ENCODE results near the gene C1QL4.
"Not testable (repeated sequence)": the region's sequence is repeated elsewhere in the genome, so short reads cannot be mapped to it uniquely, and the experiment has no call there.

C1QL4 gene

DNA sequence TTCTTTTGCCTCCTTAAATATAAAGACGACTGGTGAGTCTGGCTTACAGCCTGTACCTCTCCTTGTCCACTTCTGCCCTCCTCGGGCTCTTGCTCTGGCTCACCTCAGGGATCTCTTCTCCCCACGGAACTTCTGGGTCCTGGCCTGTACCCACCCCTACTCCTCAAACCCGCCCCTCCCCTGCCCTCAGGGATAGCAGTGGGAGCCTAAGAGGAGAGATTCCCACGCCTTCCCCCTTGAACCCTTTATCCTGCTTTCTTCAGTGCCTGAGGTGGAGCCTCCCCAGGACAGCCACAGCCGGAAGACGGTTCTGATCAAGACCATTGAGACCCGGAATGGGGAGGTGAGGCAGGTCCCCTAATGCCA is 39.3 kb downstream of the C1QL4 start:
- DNase-seq: no peak

GRCh38 chr12:49296836-49297694 is 39.9 kb downstream of the C1QL4 start:
- DNase-seq: no peak

DNA sequence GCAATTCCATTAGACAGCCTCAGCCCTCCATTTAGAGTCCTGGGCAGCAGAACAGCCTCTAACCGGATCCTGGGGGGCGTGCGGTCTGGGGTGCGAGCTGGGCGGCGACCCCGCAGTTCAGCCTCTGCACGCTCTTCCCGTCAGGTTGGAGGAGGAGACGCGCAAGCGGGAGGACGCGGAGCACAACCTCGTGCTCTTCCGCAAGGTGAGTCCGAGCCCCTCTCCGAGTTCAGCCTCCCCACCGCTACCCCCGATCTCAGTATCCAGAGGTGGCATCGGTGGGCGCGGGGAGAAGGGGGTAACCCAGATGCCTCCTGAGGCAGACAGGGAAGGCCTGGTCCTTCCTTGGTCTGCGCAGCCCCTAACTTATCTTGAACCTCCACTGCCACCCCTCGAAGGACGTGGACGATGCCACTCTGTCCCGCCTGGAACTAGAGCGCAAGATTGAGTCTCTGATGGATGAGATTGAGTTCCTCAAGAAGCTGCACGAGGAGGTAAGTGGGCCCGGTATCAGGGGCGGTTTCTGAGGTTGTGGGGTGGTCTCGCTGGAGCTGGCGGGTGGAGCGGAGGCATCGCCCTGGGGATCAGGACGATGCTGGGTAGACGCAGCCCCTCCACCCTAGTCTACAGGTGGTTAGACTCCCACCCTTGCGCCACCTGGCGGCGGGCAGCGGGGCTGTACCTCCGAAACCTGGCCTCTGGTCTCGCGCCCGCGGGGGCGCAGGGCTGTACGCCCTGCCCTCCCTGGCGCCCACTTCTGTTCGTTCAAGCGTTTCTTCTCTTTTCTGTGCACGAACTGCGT is 40.8 kb downstream of the C1QL4 start:
- no peak for DNase-seq

GRCh38 chr12:49295082-49295936 is 41.7 kb downstream of the C1QL4 start, which contains the start of gene PRPH:
Gene PRPH (plus strand): TSS chr12:49295147. CDS start chr12:49295201, 54 bp downstream.
- DNase-seq: no peak

DNA sequence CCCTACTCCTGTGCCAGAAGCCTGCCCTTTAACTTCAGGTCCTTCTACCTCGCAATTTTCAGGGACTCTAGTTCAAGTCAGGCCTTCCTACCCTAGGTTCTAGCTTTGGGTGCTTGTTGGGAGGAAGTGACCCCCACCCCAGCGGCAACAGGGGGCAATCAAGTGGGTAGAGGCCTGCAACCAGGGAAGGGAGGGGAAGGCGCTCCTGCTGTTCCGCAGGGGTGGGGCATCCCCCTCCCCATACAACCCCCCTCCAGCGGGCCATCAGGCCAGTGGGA is 42.2 kb downstream of the C1QL4 start:
- DNase-seq: no peak

DNA sequence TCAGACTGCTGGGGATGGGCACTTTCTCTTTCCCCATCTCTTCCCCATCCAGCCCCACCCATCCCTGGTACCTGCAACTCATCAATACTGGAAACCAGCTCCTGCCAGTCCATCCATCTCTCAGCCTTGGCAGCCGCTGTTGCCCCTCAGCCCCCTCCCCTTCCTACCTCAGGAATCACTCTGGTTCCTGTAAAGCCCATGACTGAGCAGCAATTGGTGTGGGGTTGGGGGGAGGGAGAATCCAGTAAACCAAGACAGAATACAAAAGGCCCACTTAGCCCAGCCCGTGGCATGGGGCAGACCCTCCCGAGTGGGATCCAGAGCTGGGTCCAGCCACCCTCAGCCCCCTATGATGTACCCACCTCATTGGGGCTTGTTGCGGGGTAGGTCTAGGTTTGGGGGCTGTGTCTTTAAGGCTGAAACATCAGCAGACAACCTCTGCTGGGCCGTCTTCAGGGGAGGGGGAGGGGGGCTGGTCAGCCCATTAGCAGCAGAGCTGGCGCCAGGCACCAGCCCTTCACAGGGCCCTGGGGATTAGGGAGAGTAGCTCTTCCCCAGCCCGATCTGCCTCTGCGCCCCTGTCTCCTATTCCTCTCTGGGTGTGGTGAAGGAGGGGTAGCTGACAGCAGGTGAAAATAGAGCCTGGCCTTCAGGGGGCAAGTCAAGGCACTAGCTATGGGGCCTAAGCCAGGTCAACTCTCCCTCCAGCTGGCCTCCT is 42.7 kb downstream of the C1QL4 start:
- no peak for DNase-seq

DNA sequence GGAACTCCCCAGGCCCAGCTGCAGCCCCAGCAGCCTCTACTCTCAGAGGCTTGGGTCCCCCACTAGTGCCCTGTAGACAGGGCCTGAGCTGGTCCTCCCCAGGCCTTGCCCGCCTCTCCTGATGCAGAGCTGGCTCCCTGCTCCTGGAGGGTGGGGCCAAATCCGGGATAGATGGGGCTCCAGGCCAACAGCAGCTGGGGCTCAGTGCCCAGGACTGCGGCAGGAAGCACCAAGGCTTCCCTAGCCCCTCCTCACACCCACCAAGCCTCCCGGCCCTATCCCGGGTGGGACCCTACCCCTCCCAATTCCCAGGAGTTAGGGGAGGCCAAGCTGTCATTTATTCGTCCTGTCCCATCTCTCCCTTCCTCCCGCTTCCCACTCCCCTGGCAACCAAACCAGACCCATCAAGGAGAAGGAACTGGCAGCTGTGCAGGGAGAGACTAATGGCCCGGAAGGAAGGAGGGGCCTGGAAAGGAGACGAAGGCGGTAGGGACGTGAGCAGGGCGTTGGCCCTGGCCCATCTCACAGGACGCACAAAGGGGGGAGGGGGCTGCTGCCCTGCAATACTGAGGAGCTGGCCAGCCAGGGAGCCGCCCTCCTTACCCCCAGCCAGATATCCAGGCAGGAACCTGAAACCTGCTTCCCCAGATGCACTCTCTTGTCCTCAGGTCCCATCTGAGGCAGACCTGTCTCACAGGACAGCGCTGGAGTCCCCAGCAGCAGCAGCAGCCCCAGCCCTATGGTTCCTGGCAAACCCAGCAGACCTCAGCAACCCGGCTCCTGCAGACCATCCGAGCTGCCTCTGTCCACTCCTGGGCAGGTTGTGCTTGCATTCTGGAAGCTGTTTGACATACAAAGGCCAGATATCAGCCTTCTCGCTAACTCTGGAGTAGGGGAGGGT is 43.7 kb downstream of the C1QL4 start:
- DNase-seq: no peak

GRCh38 chr12:49292729-49293055 is 44.3 kb downstream of the C1QL4 start:
- DNase-seq: no peak

DNA sequence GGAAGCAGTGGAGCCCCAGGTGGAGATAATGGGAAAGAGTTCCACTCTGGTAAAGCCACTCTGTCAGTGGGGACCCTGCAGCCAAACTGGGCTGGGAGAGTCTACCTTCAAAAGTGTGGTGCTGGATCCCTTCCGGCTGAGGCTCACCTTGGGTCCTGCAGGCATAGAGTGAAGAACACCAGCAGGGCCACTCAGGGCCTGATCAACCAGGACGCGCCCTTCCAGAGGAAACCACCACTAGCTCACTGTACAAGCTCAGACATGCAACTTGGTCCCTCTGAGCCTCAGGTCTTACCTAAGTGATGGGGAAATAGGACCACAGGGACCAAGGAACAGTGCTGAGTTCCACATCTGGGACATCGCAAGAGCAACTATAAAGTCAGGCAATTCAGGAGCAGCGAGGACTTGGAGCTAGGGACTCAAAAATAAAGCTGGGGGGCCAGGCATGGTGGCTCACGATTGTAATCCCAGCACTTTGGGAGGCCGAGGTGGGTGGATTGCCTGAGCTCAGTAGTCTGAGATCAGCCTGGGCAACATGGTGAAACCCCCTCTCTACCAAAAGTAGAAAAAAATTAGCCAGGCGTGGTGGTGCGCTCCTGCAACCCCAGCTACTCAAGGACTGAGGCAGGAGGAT is 47.9 kb downstream of the C1QL4 start:
- DNase-seq: no peak

- DNase-seq: no peak
Measured at GRCh38 chr12:49288412-49288853, 48.6 kb downstream of the C1QL4 start.

GRCh38 chr12:49287876-49288275 is 49.1 kb downstream of the C1QL4 start:
- no peak for DNase-seq

- no peak for DNase-seq
Measured at GRCh38 chr12:49284672-49285071, 52.3 kb downstream of the C1QL4 start.

- DNase-seq: no peak
Measured at GRCh38 chr12:49283541-49284429, 53.2 kb downstream of the C1QL4 start.

DNA sequence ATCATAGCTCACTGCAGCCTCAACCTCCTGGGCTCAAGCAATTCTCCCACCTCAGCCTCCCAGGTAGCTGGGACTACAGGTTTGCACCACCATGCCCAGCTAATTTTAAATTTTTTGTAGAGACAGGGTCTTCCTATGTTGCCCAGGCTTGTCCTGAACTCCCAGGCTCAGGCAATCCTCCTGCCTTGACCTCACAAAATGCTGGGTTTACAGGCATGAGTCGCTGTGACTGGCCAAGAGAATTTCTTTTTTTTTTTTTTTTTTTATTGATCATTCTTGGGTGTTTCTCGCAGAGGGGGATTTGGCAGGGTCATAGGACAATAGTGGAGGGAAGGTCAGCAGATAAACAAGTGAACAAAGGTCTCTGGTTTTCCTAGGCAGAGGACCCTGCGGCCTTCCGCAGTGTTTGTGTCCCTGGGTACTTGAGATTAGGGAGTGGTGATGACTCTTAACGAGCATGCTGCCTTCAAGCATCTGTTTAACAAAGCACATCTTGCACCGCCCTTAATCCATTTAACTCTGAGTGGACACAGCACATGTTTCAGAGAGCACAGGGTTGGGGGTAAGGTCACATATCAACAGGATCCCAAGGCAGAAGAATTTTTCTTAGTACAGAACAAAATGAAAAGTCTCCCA is 54.1 kb downstream of the C1QL4 start:
- not testable (repeated sequence) for DNase-seq

Measured in NCI-H2107 (cell line).